Superior temporal gyrus (tissue), 1 donor: ENCODE data around the gene BPIFB4.
"Not testable (repeated sequence)": the region's sequence is repeated elsewhere in the genome, so short reads cannot be mapped to it uniquely, and the experiment has no call there.

Experiments used
- DNase-seq: peaks from one replicate; pipeline ENCODE4 v3.0.0-alpha.2; 2016; ENCODE audit errors: extremely low spot score

The BPIFB4 gene

GRCh38 chr20:33119725-33120720, 40.6 kb downstream of the BPIFB4 start:
- no peak for DNase-seq

- DNase-seq, result no peak
Observed at GRCh38 chr20:33120934-33121333, 41.5 kb downstream of the BPIFB4 start.

DNA sequence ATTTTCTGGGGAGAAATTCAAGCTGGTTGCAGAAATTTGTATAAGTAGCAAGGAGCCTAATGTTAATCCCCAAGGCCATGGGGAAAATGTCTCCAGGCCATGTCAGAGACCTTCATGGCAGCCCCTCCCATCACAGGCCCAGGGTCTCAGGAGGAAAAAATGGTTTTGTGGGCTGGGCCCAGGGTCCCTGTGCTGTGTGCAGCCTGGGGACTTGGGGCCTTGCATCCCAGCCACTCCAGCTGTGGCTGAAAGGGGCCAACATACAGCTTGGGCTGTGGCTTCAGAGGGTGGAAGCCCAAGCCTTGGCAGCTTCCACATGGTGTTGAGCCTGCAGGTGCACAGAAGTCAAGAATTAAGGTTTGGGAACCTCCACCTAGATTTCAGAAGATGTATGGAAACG, 42.9 kb downstream of the BPIFB4 start:
- DNase-seq, result not testable (repeated sequence)

- DNase-seq, result no peak
Observed at GRCh38 chr20:33124261-33124660, 44.8 kb downstream of the BPIFB4 start.

GRCh38 chr20:33124994-33125393, 45.6 kb downstream of the BPIFB4 start:
- DNase-seq, result no peak

DNA sequence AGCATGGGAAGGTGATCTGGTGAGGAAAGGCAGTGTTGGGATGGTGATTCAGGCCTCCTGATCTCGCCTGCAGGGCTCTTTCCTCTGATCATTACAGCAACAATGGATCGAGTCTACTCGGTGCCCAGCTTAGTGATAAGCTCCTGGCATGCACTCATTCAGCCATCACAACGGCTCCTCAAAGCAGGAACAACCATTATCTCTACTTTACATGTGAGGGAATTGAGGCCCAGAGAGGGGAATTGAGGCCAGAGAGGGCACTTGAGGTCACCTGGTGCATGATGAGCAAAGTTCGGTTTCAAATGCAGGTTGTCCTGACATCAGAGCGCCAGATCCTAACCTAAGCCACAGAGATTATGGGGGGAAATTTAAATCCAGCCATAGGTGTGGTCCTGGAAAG, 46.5 kb downstream of the BPIFB4 start:
- no peak for DNase-seq

GRCh38 chr20:33127422-33128097, 48.1 kb downstream of the BPIFB4 start:
- DNase-seq, result no peak

DNA sequence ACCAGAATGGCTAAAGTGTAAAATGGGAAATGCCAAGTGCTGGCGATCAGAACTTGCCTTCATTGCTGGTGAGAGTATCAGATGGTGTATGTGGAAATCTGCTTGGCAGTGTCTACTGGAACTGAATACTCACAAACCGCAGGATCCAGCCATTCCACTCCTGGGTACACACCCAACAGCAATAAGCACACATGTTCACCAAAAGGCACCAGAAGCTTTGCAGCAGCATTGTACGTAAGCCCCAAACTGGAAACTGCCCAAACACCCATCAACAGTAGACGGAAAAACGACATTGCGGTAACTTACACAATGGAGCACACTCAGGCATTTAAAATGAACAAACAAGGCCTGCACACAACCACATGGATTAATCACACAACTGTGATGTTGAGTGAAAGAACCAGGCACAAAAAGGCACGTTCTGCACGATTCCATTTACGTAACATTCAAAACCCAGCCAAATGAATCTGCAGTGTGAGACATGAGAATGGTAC, 51.2 kb downstream of the BPIFB4 start:
- DNase-seq, result no peak

- no peak for DNase-seq
Observed at GRCh38 chr20:33131949-33132473, 52.6 kb downstream of the BPIFB4 start.

- no peak for DNase-seq
Observed at GRCh38 chr20:33132513-33133372, 53.3 kb downstream of the BPIFB4 start.

GRCh38 chr20:33133373-33133941, 54.0 kb downstream of the BPIFB4 start:
- DNase-seq, result no peak

- DNase-seq, result no peak
Observed at GRCh38 chr20:33137195-33137594, 57.8 kb downstream of the BPIFB4 start.

DNA sequence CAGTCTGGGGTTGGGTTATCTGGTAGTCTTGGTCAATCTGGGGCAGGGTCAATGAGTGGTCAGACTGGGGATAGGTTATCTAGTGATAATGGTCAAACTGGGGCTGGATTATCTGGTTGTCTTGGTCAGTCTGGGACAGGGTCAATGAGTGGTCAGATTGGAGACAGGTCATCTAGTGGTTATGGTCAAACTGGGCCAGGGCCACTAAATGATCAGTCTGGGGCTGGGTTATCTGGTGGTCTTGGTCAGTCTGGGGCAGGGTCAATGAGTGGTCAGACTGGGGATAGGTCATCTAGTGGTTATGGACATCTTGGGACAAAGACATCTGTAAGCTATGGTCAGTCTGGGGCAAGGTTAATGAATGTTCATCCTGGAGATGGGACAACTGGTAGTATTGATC, 60.0 kb downstream of the BPIFB4 start:
- no peak for DNase-seq

- no peak for DNase-seq
Observed at GRCh38 chr20:33145521-33145920, 66.1 kb downstream of the BPIFB4 start.

DNA sequence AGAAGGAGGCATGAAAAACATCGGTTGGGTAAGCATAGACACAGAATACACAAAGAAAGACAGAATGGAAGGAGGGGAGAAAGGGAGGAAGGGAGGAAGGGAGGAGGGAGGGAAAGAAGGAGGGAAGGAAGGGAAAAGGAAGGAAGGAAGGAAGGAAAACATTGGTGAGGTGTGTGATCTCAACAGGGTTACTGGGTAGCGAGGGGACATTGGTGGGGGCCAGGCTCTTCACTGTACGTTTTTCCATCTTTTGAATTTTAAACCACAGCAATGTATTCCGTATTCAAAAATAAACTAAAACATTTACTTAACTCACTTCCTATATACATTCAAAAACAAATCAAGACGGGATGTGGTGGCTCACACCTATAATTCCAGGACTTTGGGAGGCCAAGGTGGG, 67.9 kb downstream of the BPIFB4 start:
- DNase-seq, result no peak

- no peak for DNase-seq
Observed at GRCh38 chr20:33148040-33148439, 68.6 kb downstream of the BPIFB4 start.

GRCh38 chr20:33154252-33154651, 74.8 kb downstream of the BPIFB4 start:
- no peak for DNase-seq

DNA sequence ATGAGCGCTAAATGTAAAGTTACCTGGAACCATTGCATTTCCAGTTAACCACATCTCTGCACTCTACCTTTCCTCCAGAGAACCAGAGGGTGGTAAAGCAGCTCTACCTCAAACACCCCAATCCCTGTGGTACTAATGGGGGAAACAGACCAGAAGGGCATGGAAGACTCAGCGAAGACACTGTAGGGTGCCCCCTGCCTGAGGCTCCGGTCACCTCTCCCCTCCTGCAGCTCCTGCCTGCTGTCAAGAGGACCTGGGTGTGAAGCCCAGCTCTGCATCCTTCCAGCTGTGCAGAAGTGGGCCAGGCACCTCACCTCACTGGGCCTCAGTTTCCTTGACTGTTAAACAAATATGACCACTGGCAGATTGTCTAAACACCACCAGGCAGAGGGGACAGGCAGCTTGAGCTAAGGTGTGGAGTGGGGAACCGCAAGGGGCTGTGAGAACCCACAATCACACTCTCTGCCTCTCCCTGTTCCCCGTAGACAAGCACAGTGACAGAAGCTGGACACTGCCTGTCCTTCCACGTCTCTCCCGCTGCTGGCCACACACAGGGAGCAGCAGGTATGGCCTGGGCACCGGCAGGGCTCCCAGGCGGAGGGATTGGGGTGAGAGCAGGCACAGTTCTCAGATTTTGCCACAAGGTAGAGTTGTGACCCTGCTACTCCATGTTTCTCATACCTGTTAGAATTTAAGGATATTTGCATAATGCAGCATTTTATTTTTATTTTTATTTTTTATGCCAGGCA, 79.4 kb downstream of the BPIFB4 start:
- no peak for DNase-seq

DNA sequence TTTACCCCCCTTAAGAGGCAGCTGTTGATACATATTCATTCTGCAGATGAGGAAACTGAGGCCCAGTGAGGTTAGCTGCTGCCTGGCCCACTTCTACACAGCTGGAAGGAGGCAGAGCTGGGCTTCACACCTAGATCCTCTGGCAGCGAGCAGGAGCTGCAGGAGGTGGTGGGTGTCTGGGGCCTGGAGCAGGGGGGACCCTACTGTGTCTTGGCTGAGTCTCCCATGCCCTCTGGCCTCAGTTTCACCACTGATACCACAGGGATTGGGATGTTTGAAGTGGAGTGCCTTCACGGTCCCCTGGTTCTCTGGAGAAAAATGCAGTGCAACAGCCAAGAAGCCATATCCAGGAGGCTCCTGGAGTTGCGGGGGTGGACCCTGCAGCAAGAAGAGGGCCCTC, 80.3 kb downstream of the BPIFB4 start:
- DNase-seq, result no peak

DNA sequence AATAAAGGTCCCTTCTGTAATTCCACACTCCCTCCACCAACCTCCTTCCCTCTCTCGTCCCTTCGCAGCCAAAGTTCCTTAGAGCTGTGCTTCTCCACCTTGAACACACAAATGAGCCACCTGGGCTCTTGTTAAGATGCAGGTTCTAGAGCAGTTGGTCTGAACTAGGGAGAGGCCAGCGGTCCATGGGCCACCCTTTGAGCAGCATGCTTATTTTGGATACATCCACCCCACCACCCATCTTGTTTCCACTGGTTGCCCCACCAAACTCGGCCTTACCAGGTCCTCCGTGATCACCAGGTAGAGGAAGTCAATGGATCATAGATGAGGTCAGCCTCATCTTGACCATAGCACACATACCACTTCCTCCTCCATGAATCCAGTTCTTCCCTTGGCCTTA, 81.2 kb downstream of the BPIFB4 start:
- DNase-seq, result no peak
